HepG2 (cell line): ENCODE measurements around the gene CDC42EP3.

Experiments
- ARNTL ChIP-seq: sonication (generic); formaldehyde crosslinking; IDR thresholded peaks from 2 replicates; pipeline ENCODE4 v1.4.0; 2020; ENCODE audit warnings: mild to moderate bottlenecking, missing genetic modification reagents
- IRX3 ChIP-seq: sonication (generic); formaldehyde crosslinking; IDR thresholded peaks from 2 replicates; pipeline ENCODE4 v1.8.1; 2023; ENCODE audit warnings: mild to moderate bottlenecking, low read depth, missing genetic modification reagents, borderline replicate concordance

DNA sequence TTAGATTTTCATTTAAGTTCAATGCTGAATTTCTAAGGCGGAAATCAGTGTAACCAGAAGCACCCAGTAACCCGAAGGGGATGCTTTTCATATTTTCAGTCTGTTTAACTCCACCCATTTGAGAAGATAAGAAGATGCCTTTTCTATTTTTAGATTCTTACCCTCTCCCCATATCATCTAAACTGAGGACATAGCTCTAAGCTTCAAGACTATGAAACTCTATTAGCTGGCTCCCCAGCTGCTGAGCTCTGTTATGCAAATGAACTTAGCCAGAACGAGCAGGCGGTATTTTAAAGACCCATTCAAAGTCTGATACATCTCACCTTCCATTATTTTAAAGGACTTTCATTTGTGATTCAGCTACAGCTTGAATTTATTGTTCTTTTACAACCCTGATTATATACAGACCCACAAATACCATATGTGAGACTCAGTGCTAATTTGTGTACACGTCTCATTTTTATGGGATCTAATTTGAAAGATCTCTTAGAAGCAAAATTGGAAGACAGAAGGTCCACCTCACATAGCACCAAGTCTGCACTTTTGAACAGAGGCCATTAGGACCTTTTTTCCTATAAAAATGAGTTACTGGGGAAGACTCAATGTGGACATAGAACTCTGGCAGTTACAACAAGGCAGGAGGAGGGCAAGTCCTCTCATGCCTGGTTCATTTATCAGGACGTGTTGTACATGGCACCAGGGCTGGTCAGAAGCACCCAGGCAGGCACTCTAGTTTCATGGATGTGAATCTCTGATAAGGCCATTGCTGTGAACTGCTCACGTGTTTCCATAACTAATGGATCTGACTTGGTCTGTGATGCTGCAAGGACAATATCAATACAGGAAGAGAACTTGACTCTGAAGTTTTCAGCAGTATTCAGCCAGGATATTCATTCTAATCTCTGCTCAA, 16.3 kb downstream of the CDC42EP3 start:
- TF ChIP-seq IRX3 (CRISPR knock-in tag) = no peak
- TF ChIP-seq ARNTL (CRISPR knock-in tag) = no peak
